ENCODE measurements around the gene ACTR1A.

- no peak for TF ChIP-seq CTCF (IDR thresholded peaks at IDR 0.05; ENCODE audit: insufficient read depth, low read length, poor library complexity, severe bottlenecking)
- TF ChIP-seq EZH2phosphoT487 (conservative IDR thresholded peaks at IDR 0.05; ENCODE audit: low read length) = no peak
Observed at GRCh38 chr10:102492983-102493382, 9.5 kb downstream of the ACTR1A start.
